Measurements from ENCODE around the gene HES2.
A peak's percentile ranks its signal among the peaks of the same experiment; 100 is the strongest.

Gene HES2

GRCh38 chr1:6423321-6423999 lies 3.7 kb upstream of the HES2 start:
- TF ChIP-seq CTCF (conservative IDR thresholded peaks at IDR 0.05; ENCODE audit: low read depth, low read length), result peak; percentile 86
- H3K4me3 ChIP-seq (ENCODE audit: low read length), result no peak overlapping the region

GRCh38 chr1:6421266-6421665 lies 1.5 kb upstream of the HES2 start:
- no peak for TF ChIP-seq CTCF (conservative IDR thresholded peaks at IDR 0.05; ENCODE audit: low read depth, low read length)
- no peak overlapping the region for H3K4me3 ChIP-seq (ENCODE audit: low read length)
- DNase-seq (ENCODE audit: low read depth), result no peak

More at GRCh38 chr1:6423321-6423999, 3.7 kb upstream of the HES2 start:
- DNase-seq (ENCODE audit: low read depth), result peak; percentile 12

- TF ChIP-seq CTCF (conservative IDR thresholded peaks at IDR 0.05; ENCODE audit: low read depth, low read length), result no peak
- no peak for DNase-seq (ENCODE audit: low read depth)
- no peak overlapping the region for H3K4me3 ChIP-seq (ENCODE audit: low read length)
These were observed 829 bp upstream of the HES2 start for GRCh38 chr1:6420454-6421042.

DNA sequence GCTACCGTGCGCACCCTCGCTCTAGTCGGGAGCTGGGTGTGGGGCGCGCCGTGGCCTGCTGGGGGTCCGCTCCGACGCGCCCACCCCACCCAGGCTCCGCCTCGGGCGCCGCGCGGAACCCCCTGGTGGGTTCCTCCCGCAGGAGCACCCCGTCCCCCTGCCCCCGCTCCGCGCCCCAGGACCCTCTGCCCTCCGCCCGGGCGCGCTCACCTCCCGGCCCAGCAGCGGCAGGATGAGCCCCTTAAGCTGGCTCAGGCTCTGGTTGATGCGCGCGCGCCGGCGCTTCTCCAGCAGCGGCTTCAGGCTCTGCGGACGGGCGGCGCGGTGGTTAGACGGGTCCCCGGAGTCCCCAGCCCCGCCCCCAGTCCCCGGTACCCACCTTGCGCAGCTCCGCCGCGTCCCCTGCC lies 319 bp downstream of the HES2 start:
- TF ChIP-seq CTCF (conservative IDR thresholded peaks at IDR 0.05; ENCODE audit: low read depth, low read length), result no peak
- no peak for DNase-seq (ENCODE audit: low read depth)
- H3K4me3 ChIP-seq (ENCODE audit: low read length), result peak overlapping the region; percentile 12

GRCh38 chr1:6418668-6419396 lies 887 bp downstream of the HES2 start:
- no peak for TF ChIP-seq CTCF (conservative IDR thresholded peaks at IDR 0.05; ENCODE audit: low read depth, low read length)
- no peak for DNase-seq (ENCODE audit: low read depth)
- no peak overlapping the region for H3K4me3 ChIP-seq (ENCODE audit: low read length)

DNA sequence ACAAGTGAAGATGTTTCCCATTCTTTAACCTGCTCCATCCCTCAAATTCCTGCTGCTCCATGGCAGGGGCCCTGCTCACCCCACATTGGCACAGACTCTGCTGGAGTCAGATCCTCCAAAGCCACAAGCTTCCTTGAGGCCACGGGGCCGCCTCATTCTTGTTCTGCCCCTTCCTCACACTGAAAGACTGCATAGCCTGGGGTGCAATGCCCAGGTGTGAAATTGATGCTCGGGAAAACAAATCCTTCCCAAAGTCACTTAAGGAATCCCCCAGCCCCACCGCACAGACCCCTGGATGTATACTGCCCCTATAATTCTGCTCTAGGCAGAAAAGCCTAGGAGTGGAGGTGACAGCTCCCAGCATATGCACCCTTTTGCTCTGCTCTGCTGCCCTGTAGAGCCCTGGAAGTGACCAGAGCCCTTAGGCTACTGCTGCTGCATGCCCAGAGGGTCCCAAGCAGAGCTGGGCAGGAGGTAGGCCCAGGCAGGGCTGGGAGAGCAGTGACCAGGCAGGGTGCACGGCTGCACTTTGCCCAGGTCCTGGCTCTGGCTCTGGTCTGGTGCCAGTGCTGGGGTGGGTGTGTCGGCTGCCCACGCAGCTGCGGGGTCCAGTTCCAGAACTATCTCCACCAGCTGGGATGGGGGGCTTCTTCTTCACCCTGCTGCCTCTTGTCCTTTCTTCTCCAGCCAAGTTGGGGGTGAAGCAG lies 1.6 kb downstream of the HES2 start:
- DNase-seq (ENCODE audit: low read depth), result no peak
- no peak for TF ChIP-seq CTCF (conservative IDR thresholded peaks at IDR 0.05; ENCODE audit: low read depth, low read length)
- no peak overlapping the region for H3K4me3 ChIP-seq (ENCODE audit: low read length)

Data from retinal pigment epithelial cell (primary cell).